ENCODE results near the gene IMMT. TPM values are rescaled to one million over a fixed set of nuclear protein-coding genes. Genes with fewer than 3 reads are reported as not detected.

The IMMT gene
- total and polyA plus RNA-seq, 2 donors (not counting 3 experiments of a cell fraction or from before 2014, with no cell fraction given) = 35.6 to 112 TPM

DNA sequence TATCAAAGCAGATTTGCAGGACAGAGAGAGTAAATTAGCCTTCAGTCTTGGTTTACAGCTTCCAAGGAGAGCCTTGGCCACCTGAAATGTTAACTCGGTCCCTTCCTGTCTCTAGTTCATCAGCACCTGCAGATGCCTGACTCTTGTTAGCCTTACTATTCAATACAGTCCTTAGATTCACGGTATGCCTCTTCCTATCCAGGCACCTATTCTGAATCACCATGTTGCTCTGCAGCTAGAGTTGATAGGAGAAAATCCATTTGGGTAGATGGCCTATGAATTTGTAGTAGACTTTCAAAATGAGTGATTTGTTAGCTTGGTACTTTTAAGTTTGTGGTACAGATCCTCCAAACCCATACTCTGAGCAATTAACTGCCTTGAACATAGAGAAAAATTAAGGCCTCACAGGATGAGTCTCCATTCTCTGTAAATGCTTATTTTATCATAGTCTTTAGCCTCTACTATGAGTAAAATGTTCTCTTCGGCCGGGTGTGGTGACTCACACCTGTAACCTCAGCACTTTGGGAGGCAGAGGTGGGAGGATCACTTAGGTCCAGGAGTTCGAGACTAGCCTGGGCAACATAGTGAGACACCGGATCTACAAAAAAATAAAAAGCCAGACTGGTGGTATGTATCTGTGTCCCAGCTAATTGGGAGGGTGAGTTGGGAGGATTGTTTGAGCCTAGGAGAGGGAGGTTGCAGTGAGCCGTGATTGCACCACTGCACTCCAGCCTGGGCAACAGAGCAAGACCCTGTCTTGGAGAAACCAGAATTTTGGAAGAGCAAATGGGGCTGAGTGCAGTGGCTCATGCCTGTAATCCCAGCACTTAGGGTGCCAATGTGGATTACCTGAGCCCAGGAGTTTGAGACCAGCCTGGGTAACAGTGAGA is 56.3 kb downstream of the IMMT start:
- Histone ChIP-seq H3K79me2 (ENCODE audit: control insufficient read depth, insufficient read depth, low read length) (no peaks in the 10 kb centered on the region), H3K9me1 (replicated peaks; ENCODE audit: control insufficient read depth, extremely low read depth, insufficient read depth, low read length) (no peaks in the 10 kb centered on the region), H4K20me1 (replicated peaks; ENCODE audit: control insufficient read depth, extremely low read depth, insufficient read depth, low read length) (no peaks in the 10 kb centered on the region), H3K4me2 (ENCODE audit: insufficient read depth, low read length) (no peak overlapping the region), H3K27me3 (ENCODE audit: control insufficient read depth in 2 of 2, insufficient read depth in 2 of 2, low read length in 2 of 2) (no peaks in the 10 kb centered on the region), H3K9ac (replicated peaks; ENCODE audit: extremely low read depth, insufficient read depth, low read length) (no peak overlapping the region), H3K9me3 (replicated peaks; ENCODE audit: control insufficient read depth, insufficient read depth, low read length) (no peaks in the 10 kb centered on the region), H3K36me3 (ENCODE audit: control insufficient read depth in 2 of 2, extremely low read depth in 1 of 2, insufficient read depth in 2 of 2, low read length in 2 of 2) (peaks cover 28 to 34% of the 10 kb centered on the region in 2 experiments), H3K4me3 (replicated peaks in 1 of 3; ENCODE audit: insufficient read depth in 1 of 3, low read depth in 1 of 3, low read length in 3 of 3) (no peak overlapping the region), H2AFZ (ENCODE audit: low read depth, low read length) (no peak overlapping the region), H3K27ac (ENCODE audit: insufficient read depth, low read depth, low read length) (no peak overlapping the region), H3K4me1 (ENCODE audit: control insufficient read depth, extremely low read depth, insufficient read depth, low read length) (no peaks in the 10 kb centered on the region)
- FAIRE-seq (no peak), DNase-seq (ENCODE audit: low read depth, low spot score) (no peak)
- intact Hi-C loops (cut with micrococcal nuclease) (no loop called here), dilution Hi-C loops (cut with MboI; ENCODE audit: extremely low pct_ligation_motif_present, low sequenced_read_pairs) (no loop called here)
- ChIA-PET CTCF (interaction anchor here (0.7 kb wide), 1 partner anchor 501 kb away, joined by 3 read pairs; no protein-coding TSS in a partner anchor), POLR2A (interaction anchor here (0.5 to 0.6 kb wide), 2 partner anchors 48 to 65 kb away, joined by 3 read pairs; no protein-coding TSS in a partner anchor)
- no TSS peak for BruUV-seq (replicated peaks)
- TF ChIP-seq, protein P1, sequence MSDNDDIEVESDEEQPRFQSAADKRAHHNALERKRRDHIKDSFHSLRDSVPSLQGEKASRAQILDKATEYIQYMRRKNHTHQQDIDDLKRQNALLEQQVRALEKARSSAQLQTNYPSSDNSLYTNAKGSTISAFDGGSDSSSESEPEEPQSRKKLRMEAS (IDR thresholded peaks at IDR 0.05; ENCODE audit: insufficient read depth, insufficient read length) = no peak
- TF ChIP-seq JUN (IDR thresholded peaks at IDR 0.05; ENCODE audit: borderline replicate concordance, insufficient read depth, insufficient read length, low read depth) (no peak), EZH2 (IDR thresholded peaks at IDR 0.05; ENCODE audit: borderline replicate concordance, low read depth, low read length, severe bottlenecking) (no peak), POLR2AphosphoS5 (IDR thresholded peaks at IDR 0.05; ENCODE audit: insufficient read depth, low read depth, low read length) (no peak)

DNA sequence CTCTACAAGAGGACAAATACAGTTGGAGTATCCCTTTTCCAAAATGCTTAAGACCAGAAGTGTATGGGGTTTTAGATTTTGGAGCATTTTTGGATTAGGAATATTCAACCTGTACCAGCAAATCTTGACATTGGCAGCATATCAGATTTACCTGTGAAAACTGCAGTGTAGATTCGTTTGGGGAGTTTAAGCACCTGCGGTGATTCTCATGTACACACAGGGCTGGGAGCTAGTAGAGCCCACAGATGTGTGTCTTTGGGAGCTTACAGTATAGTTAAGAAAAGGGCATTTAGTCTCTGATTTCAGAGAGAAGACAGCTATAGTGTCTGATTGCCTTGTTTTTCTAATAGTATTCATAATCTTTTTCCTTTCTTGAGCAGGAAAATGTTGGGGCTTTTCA is 59.1 kb downstream of the IMMT start:
- TF ChIP-seq POLR2AphosphoS5 (IDR thresholded peaks at IDR 0.05; ENCODE audit: insufficient read depth, low read depth, low read length) (no peak), POLR2A (IDR thresholded peaks at IDR 0.05; ENCODE audit: low read depth, low read length) (no peak), EZH2 (IDR thresholded peaks at IDR 0.05; ENCODE audit: borderline replicate concordance, low read depth, low read length, severe bottlenecking) (no peak)
- no peak for FAIRE-seq
- Histone ChIP-seq H3K4me1 (ENCODE audit: control insufficient read depth, extremely low read depth, insufficient read depth, low read length) (no peaks in the 10 kb centered on the region), H3K36me3 (ENCODE audit: control insufficient read depth in 2 of 2, extremely low read depth in 1 of 2, insufficient read depth in 2 of 2, low read length in 2 of 2) (peaks cover 39 to 55% of the 10 kb centered on the region in 2 experiments), H3K27ac (ENCODE audit: insufficient read depth, low read depth, low read length) (no peak overlapping the region), H3K4me2 (ENCODE audit: insufficient read depth, low read length) (no peak overlapping the region), H3K9me3 (replicated peaks; ENCODE audit: control insufficient read depth, insufficient read depth, low read length) (no peaks in the 10 kb centered on the region), H3K9me1 (replicated peaks; ENCODE audit: control insufficient read depth, extremely low read depth, insufficient read depth, low read length) (no peaks in the 10 kb centered on the region), H3K4me3 (replicated peaks in 1 of 3; ENCODE audit: insufficient read depth in 1 of 3, low read depth in 1 of 3, low read length in 3 of 3) (no peak overlapping the region), H3K79me2 (ENCODE audit: control insufficient read depth, insufficient read depth, low read length) (no peaks in the 10 kb centered on the region), H3K9ac (replicated peaks; ENCODE audit: extremely low read depth, insufficient read depth, low read length) (no peak overlapping the region), H3K27me3 (ENCODE audit: control insufficient read depth in 2 of 2, insufficient read depth in 2 of 2, low read length in 2 of 2) (no peaks in the 10 kb centered on the region), H4K20me1 (replicated peaks; ENCODE audit: control insufficient read depth, extremely low read depth, insufficient read depth, low read length) (no peaks in the 10 kb centered on the region), H2AFZ (ENCODE audit: low read depth, low read length) (no peak overlapping the region)
- dilution Hi-C loops (cut with MboI; ENCODE audit: extremely low pct_ligation_motif_present, low sequenced_read_pairs) (no loop called here), intact Hi-C loops (cut with micrococcal nuclease) (no loop called here)
- ChIA-PET CTCF (interaction anchor here (1.2 kb wide), 1 partner anchor 499 kb away, joined by 4 read pairs; no protein-coding TSS in a partner anchor), POLR2A (no interaction called here)
- DNase-seq (ENCODE audit: low read depth, low spot score) = no peak
- no TSS peak for BruUV-seq (replicated peaks)

All from endothelial cell of umbilical vein (primary cell).